ENCODE results near the gene SIAH2.

DNA sequence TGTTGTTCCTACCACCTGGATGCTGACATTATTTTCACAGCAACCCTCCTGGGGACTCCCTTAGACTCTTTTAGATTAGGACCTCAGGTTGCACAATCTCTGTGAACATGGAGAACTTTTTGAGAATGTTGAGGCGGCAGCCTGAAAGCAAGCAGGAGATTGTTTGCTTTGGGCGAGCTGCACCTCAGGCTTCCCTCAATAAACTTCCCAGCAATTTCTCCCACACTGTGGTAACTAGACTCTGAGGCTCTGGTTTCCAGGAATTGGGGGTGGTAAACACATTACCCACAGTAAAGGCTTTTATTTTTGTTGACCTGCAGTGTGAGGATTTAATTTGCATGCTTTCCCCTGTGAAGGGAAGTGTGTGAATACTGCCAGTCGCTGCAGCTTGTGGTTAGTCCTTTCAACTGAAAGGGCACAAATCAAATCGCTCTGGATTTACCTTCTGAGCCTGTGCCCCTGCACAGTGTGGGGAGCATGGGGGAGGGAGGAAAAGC, 35.2 kb upstream of the SIAH2 start:
- TF ChIP-seq, protein P1, sequence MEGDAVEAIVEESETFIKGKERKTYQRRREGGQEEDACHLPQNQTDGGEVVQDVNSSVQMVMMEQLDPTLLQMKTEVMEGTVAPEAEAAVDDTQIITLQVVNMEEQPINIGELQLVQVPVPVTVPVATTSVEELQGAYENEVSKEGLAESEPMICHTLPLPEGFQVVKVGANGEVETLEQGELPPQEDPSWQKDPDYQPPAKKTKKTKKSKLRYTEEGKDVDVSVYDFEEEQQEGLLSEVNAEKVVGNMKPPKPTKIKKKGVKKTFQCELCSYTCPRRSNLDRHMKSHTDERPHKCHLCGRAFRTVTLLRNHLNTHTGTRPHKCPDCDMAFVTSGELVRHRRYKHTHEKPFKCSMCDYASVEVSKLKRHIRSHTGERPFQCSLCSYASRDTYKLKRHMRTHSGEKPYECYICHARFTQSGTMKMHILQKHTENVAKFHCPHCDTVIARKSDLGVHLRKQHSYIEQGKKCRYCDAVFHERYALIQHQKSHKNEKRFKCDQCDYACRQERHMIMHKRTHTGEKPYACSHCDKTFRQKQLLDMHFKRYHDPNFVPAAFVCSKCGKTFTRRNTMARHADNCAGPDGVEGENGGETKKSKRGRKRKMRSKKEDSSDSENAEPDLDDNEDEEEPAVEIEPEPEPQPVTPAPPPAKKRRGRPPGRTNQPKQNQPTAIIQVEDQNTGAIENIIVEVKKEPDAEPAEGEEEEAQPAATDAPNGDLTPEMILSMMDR (IDR thresholded peaks at IDR 0.05): no peak
- no peak for TF ChIP-seq ZFX (IDR thresholded peaks at IDR 0.05; ENCODE audit: borderline replicate concordance)
